GM12872 (cell line): ENCODE data around the gene CHRDL1.

ENCODE experiments used
- TF ChIP-seq, protein P1 (sequence below): IDR thresholded peaks from 3 replicates; pipeline ENCODE4 v1.5.1; 2011; ENCODE audit warnings: low read depth, mild to moderate bottlenecking, low read length, moderate library complexity; ENCODE audit not compliant: insufficient read depth

The CHRDL1 gene

DNA sequence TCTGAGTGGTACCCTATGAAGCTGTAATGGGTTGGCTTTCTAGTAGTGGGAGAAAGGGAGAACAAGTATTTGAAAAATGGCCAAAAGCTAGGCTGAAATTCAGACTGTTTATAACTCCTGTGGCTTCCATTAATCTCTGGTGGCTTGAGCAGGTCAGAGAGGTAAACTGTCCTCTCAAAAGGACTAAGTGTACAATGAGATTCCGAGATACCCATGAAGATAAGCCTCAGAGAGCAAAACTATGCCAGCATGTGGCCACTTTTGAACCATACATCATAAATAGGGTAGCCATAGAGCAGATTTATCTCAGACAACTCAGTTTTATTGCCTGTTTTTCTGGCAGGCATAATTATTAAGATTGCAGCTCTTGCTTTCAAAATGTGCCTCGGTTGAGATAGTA, 89.2 kb downstream of the CHRDL1 start:
- TF ChIP-seq, protein P1, sequence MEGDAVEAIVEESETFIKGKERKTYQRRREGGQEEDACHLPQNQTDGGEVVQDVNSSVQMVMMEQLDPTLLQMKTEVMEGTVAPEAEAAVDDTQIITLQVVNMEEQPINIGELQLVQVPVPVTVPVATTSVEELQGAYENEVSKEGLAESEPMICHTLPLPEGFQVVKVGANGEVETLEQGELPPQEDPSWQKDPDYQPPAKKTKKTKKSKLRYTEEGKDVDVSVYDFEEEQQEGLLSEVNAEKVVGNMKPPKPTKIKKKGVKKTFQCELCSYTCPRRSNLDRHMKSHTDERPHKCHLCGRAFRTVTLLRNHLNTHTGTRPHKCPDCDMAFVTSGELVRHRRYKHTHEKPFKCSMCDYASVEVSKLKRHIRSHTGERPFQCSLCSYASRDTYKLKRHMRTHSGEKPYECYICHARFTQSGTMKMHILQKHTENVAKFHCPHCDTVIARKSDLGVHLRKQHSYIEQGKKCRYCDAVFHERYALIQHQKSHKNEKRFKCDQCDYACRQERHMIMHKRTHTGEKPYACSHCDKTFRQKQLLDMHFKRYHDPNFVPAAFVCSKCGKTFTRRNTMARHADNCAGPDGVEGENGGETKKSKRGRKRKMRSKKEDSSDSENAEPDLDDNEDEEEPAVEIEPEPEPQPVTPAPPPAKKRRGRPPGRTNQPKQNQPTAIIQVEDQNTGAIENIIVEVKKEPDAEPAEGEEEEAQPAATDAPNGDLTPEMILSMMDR = no peak

DNA sequence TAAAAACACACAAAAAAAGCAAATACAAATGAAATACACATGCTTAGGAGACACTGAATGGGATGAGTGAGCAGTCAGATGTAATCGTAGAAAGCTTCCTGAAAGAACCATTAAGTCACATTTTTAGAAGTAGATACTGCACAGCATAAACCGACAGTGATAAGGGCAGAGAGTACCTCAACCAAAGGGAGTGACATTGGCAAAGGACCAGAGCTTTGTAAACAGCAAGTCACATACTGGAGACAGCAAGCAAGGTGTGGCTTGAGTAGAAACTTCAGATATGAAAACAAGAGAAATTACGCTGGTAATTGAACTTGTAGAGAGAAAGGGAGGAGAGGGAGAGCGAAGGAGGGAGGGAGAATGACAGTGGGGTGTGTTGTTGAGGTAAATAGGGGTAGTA, 92.0 kb downstream of the CHRDL1 start:
- TF ChIP-seq, protein P1 = no peak

DNA sequence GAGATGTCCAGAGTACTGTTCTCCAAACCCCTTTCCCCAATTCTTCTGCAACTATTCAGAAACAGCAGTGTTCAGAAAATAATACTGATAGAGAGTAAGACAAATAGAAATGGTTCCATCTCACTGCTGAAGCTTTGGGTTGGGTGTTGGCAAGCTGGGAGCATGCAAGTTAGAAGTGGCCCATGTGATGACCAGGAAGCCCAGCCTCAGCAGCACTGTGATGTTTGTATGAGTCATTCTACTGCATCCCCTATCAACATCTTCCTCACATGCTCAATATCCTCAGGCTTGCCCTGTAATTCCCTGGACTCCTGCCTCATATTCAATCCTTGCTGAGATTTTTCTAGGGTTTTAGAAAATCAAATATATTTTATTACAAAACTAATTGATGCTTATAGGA, 96.5 kb downstream of the CHRDL1 start:
- TF ChIP-seq, protein P1 = no peak

DNA sequence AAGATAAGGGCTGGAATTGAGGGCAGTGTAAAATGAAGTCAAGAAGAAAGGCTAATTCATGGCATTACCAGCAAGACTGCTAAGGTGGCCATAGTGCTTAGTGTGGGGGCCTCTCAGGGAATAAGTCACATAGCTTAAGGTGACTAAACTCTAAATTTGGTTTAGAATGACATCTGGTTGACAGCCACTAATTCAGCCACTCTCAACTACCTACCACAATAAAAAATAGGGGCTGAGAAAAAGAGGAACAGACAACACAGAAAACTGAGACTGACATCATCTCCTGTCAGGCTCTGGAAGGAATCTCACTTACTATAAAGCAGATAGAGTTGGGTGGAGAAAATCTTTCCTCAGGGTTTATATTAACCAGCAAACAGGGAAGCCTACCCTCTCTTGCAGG, 96.9 kb downstream of the CHRDL1 start:
- TF ChIP-seq, protein P1 = no peak

DNA sequence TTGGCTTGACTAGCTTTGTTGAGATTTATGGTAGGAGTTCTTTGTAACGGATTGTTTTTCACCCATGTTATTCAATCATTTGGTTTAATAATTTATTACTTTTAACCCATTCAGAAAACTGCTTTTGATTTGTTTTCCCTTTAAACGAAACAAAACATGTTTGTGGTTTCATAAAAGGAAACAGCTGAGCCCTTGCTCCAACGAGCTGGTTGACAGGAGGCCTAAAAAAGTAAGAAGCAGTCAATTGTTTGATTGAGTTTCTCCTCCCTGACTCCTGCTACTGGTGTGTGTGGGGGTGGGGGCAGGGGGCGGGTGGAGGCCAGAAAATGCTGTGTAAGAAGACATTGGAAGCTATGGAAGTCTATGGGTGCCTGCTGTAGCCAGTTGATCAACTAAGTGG, 102.8 kb downstream of the CHRDL1 start:
- TF ChIP-seq, protein P1 = no peak

DNA sequence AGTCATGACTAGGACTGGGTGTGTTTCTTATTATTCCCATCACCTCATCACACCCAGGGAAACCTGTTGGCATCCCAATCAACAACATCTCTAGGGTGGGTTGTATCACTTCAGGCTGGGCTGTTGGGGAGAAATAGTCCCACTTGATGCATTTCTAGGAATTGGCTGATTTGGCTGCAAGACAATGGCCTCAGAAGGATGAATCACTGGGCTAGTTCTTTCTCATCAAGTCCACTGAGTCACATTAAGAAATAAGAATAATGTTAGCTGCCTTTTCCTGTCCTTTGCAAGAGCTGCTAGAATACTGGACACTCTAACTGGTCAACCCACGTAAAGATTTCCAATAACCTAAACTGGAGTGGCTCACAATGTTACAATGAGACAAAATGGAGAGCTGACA, 104.2 kb downstream of the CHRDL1 start:
- TF ChIP-seq, protein P1 = no peak

DNA sequence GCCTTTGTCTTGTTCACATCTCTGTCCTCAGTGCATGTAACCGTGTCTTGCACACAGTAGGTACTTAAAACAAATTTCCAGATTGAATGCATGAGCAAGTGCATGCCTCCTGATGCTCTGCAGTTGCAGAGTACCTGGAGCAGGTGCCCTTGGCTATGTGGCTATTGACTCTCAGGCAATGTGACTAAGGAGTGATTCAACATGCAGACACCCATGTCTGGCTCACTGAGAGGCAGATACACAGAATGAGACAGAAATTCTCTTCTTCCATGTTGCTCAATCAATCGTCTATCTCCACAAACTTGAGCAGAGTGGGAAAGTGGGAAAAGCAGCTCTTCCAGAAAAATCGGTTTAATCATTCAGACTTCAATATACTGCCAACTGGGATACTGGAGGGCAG, 111.0 kb downstream of the CHRDL1 start:
- TF ChIP-seq, protein P1 = no peak

DNA sequence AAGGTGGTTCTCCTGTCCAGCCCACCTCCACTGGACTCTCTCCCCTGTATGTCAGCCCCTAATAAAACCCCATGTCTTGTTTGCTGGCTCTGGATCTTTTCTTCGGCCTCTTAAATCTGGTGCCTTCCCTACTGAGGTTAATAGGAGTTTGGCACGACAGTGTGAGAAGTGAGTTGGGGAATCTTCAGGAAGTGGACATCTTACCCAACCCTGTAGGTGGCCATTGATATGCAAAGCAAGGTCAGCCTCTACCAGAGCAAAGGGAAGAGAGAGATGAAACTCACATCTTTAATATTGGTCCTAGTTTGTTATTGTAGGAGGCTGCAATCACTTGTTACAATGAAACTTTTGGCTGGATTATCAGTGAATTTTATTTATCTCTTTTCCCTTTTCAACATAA, 111.7 kb downstream of the CHRDL1 start:
- TF ChIP-seq, protein P1 = no peak
